ENCODE data around the gene SURF1.
A peak's percentile ranks its signal among the peaks of the same experiment; 100 is the strongest.
"Not testable (repeated sequence)": the region's sequence is repeated elsewhere in the genome, so short reads cannot be mapped to it uniquely, and the experiment has no call there.

Gene SURF1

DNA sequence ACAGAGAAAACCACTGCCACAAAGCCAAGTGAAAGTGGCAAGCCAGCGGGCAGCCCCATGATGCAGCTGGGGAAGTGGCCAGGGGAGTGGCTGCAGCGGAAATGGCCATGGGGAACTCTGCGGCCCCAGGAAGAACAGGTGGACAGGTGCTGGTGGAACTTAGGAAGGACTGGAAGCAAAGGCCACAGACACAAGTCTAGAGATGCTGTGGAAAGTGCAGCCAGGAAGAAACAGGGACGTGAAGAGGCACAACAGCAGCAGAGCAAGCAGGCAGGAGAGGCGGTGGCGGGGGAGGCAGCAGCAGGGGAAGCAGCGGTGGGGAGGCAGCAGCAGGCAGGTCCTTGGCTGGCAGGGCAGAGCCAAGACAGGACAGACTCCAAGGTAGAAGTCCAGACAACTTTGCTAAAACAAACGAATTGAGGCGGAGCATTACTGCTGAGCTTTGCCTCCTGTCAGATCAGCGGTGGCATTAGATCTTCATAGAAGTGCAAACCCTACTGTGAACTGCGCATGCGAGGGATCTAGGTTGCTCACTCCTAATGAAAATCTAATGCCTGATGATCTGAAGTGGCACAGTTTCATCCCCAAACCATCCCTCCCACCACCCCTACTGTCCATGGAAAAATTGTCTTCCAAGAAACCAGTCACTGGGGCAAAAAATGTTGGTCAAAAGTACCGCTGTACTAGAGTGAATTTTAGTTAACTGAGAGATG is 32.1 kb downstream of the SURF1 start:
- no peak for FAIRE-seq
- no peak for DNase-seq (ENCODE audit: low spot score)

DNA sequence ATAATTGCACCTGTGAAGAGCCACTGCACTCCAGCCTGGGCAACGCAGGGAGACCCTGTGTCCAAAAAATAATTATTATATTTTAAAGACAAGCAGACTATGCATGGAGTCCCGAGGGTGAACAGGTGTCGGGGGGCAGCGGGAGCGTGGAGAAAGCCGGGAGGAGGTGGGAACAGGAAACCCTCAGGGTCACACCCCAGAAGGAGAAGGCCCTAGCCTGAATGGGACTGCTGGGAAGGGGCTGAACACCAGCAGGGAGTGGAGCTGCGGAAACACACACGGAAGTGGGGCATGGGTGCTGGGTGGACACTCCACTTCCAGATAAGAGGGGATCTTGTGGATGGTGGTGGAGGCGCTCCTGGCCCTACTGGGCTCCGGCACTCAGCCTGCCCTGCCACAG is 33.1 kb downstream of the SURF1 start:
- no peak for FAIRE-seq

DNA sequence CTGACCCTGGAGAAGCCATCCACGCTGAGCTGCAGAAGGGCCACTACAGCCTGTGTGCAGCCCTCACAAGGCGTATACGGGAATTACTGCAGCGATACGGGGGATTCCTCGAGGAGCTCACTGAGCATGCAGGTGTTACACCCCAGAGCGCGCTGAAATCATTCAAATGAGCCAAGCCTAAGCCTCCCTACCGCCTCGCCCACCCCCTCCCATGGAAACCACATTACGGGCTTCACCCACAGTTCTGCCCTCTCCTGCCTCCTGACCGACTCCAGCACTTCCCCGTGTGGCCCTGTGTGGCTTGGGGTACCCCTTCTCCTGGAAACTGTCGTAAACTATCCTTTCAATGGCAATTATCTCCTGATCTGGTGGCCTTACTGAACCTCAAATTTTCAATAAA is 33.6 kb downstream of the SURF1 start:
- DNase-seq (ENCODE audit: low spot score) (no peak), FAIRE-seq (no peak)

More for the DNA sequence above, 33.1 kb downstream of the SURF1 start:
- no peak for DNase-seq (ENCODE audit: low spot score)

DNA sequence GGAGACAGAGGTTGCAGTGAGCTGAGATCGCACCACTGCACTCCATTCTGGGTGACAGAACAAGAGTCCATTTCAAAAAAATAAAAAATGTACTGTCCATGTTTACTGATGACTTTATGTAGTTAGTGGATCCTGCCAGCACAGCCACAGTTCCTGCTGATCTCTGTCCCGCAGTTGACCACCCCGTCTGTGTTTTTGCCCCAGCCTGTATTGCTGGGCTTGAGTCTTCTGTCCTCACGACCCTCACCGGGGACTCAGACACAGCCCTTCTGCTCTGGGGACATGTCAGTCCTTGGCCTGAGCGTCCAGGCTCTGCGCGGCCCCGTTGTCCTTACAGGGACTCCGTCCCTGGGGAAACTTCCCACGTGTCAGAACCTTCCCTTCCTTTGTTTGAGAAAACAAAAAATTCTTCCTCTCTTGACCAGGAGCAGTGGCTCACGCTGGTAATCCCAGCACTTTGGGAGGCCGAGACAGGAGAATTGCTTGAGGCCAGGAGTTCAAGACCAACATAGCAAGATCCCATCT is 34.8 kb downstream of the SURF1 start:
- no peak for FAIRE-seq
- DNase-seq (ENCODE audit: low spot score), result no peak

DNA sequence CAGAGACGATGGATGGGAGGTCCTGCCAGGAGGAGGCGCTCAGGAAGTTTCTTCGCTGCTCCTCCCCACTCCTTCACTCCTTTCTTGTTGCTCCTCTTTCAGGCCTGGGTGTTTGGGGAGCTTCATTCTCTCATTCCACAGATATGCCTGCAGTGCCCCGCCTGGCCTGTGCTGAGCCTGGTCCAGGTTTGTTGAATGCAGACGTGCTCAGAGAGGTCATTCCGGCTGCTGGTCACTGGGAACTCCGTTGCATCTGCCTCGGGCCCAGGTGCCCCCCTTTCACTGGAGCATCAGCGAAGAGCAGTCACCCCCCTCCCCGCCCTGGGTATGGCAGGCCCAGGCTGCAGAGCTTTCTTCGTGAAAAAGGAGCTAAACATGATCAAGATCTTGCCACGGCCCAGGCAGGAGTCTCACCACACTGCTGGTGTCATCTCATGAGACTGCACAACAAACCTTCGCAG is 35.8 kb downstream of the SURF1 start:
- no peak for DNase-seq (ENCODE audit: low spot score)
- FAIRE-seq, result no peak

DNA sequence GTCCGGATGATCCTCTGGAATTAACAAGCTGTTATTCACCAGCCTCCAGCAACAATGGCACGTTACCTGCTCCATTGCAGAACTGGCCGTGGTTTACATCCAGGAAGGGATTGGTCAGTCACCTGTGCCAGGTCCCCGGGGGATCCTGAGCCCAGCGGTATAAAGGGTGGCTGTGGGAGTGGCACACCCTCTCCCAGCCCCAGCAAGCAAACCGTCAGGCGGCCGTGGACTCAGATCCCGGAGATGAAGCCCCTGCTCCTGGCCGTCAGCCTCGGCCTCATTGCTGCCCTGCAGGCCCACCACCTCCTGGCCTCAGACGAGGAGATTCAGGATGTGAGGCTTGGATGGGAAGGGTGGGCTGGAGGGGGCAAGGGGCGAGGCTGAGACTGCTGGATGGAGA is 38.7 kb downstream of the SURF1 start:
- DNase-seq (ENCODE audit: low spot score); FAIRE-seq: not testable (repeated sequence)

DNA sequence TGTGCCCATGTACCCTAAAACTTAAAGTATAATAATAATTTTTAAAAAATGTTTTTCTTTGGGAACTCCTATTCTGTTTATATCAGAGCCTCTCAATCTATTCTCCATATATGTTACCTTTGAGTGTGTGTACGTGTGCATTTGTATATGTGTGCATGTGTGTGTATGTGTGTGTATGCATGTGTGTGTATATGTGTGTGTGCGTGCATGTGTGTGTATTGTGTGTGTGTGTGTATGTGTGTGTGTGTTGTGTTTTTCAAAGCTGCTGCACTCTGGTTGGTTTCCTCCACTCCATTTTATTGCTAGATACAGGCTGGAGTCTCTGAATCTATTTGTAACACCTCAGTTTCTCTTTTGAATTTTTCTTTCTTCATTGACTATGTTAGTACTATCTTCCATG is 40.3 kb downstream of the SURF1 start:
- FAIRE-seq, result no peak
- DNase-seq (ENCODE audit: low spot score), result no peak

DNA sequence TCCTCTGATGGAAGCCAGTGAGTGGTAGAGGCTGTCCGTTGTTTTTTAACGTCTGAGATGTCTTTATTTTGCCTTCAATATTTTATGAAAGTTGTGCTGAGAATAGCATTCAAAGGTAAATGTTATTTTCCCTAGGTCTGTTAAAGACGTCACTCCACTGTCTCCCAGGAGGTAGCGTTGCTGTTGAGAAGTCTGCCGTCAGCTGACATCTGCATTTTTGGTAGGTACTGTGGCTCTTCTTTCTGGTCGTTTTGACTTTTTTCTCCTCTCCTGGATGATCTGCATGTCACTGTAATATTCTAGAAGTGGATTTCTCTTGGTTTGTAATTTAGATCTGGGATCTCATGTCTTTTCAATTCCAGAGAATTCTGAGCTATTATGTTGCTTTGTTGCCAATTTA is 46.7 kb downstream of the SURF1 start:
- no peak for DNase-seq (ENCODE audit: low spot score)
- FAIRE-seq, result no peak

DNA sequence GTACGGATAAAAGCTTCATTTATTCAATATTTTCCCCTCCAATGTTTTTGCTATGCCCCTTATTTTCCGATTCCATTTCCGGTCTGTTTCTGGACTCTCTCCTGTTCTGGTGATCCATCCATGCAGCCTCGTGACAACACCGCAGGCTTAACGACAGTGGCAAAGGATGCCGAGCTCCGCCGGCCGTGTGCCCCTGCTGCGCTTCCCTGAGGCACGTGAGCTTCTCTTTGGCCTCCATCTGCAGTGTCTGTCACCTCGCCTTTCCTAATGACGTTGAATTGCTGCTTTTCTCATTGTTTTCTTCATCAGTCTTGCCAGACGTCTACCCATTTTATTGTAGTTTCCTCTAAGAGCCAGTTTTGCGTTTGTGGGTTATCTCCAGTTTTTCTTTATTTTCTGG is 49.0 kb downstream of the SURF1 start:
- DNase-seq (ENCODE audit: low spot score) (no peak), FAIRE-seq (no peak)

DNA sequence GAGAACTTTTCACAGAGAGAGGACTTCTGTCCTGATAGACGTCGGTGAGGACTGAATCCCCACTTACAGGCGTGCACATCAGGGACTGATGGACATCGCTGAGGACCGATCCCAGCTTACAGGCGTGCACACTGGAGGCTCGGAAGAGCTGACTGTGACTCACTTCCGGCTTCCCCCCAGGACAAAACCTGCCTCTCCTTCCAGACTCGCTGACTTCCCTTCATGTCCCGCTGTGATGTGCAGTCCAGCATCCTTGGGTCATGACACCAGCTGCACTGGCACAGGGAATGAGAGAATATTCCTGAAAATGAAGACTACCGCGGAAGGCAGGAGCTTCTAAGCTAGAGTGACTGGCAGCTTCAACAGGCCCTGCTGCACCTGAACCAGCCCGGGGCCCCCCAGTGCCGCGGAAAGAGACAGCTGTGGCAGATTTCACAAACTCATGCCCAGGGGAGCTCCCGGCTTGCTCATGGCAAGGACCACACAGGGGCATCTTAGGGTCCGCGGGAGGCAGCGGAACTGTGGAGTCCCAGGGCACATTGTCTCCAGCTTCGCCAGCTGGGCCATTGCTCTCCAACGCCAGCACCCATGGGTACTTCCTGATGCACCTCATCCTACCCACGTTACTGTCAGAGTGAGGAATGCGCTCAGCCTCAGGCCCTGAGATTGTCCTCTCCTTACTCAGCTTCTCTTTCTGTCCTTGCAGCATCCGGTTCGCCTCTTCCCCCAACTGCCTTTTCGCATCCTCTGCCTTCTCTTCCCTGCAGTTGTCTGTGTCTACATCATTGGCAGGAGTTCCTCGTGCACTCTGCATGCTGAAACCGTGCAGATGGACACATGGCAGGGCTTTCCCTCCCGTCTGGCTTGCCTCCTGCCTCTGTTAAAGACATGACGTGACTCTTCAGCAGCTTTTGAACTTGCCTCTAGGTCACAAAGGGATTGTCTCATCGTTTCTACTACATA is 49.8 kb downstream of the SURF1 start:
- peak; percentile 55 for DNase-seq (ENCODE audit: low spot score)

DNA sequence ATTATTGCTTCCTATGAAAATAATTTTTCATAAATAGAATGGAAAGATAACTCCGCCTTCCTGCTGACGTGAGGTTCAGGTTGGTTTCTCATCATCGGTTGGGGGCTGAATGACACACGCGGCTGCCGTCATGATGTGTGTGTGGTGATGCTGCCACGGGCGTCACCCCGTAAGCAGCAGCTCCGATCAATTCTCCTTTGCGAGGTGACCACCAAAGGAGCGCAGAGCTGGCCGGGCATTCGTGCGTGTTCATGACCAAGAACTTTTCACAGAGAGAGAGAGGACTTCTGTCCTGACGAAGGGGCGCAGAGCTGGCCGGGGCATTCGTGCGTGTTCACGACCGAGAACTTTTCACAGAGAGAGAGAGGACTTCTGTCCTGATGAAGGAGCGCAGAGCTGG is 50.6 kb downstream of the SURF1 start:
- no peak for DNase-seq (ENCODE audit: low spot score)
- no peak for FAIRE-seq

More for the DNA sequence above, 49.8 kb downstream of the SURF1 start:
- no peak for FAIRE-seq

DNA sequence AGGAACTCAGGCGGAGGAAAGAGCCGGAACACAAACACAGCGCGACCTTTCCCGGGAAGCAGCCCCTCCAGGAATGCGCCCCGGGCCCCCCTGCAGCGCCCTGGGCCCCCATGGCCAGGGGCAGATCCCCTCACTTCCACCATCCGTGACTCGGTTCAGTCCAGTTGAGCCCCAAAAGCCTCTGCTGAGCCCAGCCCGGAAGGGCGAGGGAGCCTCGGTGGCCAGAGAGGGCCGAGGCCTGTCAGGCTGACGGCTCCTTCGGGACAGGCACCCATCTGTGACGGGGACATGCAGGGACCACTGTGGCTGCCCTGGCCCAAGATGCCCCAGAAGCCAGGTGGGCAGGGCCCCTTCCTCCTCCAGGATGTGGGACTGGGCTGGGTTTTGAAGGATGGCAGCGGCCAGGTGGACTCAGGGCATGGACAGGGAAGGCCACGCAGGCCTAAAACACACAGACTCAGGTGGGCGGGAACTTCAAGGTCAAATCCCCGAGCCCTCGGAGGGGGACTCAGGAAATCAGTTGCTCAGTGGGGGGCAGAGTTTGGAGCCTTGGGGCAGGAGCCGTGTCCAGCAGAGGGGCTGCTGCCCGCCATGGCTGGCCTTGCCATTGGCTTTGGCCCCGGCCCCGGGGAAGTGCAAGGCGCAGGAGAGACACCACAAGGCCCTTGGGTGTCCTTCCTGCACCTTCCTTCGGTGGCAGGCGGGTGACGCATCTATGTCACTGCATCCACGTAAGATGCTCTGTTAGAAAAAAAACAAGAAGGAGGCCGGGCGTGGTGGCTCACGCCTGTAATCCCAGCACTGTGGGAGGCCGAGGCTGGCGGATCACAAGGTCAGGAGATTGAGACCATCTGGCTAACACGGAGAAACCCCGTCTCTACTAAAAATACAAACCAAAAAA is 51.6 kb downstream of the SURF1 start:
- DNase-seq (ENCODE audit: low spot score) (no peak), FAIRE-seq (no peak)

DNA sequence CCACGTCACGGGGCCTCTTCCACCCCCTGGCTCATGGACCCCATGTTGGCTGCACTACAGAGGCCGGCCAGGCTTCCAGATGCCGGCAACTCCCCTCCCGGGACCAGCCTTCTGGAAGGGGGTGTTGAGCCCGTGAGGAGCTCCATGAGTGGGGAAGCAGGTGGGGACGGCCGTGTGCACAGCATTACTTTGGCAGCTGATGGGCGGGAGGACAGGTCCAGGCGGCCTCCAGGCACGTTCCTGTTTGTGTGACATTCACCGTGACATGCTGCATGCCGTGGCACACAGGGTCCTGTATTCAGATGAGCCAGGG is 52.2 kb downstream of the SURF1 start:
- FAIRE-seq (no peak), DNase-seq (ENCODE audit: low spot score) (no peak)

DNA sequence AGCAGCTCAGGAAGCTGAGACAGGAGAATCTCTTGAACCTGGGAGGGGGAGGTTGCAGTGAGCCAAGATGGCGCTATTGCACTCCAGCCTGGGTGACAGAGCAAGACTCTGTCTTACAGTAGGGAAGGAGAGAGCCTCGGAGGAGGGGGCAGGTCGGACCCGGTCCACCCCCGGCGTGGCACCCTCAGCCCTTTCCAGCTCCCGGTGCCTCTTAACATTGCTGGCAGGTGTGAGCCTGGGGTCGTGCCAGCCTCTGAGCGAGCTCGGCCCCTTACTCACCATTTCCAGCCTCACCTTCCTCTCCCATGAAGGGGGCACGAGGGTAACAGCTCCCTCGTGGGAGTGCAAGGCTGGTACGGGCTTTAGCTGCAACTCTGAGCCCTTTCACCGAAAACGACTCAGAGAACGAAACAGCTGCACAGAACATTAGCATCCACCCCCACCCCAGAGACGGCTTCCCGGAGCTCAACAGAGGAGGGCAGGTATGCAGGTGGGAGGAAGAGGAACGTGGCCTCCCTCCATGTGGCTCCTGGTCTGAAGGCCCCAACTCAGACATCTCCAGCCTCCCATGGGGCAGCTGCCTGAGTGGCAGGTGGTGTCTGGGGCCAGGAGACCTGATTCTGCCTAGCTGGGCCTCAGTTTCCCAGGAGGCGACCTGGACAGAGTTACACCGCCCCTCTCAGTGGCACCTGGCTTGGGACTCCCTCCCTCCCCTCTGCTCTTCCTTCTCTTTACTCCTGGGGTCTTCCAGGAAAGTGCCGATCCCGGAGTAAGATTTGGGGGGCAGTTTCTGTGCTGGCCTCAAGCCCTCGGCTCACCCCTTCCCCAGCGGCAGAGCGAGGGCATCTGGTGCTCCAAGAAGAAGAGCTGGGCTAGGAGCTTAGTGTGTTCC is 52.8 kb downstream of the SURF1 start:
- FAIRE-seq (no peak), DNase-seq (ENCODE audit: low spot score) (no peak)

Measured in urothelium cell line (cell line).